ENCODE results near the gene TMEM181.
"Not testable (repeated sequence)": the region's sequence is repeated elsewhere in the genome, so short reads cannot be mapped to it uniquely, and the experiment has no call there.

TMEM181 gene

GRCh38 chr6:158603261-158604047 lies 43.6 kb downstream of the TMEM181 start:
- no peak for DNase-seq

DNA sequence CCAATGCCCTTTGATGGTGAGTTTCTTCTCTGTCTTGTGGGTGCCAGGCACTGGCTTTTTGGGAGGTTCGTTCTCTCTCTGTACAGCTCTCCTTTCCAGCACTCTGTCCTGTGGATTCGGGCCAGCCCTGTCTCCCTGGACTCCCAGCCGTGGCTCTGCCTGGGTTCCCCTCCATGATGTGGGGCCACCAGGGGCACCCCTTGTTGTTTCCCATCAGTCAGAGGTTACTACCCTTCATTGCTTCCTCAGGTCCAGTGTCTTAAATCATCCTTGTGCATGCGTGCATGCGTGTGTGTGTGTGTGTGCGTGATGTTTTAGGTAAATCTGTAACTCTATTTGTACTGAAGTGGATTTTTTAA lies 44.1 kb downstream of the TMEM181 start:
- no peak for DNase-seq

GRCh38 chr6:158605266-158605878 lies 45.5 kb downstream of the TMEM181 start:
- peak; percentile 9 for DNase-seq

DNA sequence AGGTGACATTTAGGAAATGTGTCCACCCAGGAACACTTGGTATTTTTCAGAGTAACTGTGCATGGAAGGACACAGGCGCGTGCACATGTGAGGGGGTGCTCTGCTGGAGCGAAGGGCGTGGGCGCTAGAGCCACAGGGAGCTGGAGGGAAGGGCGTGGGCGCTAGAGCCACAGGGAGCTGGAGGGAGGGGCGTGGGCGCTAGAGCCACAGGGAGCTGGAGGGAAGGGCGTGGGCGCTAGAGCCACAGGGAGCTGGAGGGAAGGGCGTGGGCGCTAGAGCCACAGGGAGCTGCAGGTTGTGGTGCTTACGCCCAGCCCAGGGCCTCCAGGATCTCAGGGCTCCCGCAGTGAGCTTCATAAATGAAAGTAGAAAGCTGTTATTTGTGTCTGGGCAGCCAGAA lies 46.1 kb downstream of the TMEM181 start:
- DNase-seq = not testable (repeated sequence)

DNA sequence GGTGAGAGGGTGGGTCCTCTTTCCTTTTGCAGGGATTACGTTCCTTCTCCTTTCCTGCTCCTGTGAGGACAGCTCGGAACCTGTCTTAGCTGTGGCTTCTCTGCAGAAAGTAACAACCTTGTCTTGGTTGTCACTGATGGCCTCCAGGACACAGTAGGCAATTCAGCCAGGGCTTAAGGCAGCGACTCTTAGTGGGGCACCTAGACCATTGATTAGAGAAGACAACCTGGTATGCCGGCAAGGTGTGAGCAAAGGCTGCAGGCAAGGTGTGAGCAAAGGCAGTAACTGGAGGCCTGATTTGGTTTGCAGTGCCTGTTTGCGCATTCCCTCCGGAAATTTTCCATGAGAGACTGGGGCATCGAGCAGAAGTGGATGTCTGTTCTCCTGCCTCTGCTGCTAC lies 47.0 kb downstream of the TMEM181 start:
- DNase-seq = no peak

DNA sequence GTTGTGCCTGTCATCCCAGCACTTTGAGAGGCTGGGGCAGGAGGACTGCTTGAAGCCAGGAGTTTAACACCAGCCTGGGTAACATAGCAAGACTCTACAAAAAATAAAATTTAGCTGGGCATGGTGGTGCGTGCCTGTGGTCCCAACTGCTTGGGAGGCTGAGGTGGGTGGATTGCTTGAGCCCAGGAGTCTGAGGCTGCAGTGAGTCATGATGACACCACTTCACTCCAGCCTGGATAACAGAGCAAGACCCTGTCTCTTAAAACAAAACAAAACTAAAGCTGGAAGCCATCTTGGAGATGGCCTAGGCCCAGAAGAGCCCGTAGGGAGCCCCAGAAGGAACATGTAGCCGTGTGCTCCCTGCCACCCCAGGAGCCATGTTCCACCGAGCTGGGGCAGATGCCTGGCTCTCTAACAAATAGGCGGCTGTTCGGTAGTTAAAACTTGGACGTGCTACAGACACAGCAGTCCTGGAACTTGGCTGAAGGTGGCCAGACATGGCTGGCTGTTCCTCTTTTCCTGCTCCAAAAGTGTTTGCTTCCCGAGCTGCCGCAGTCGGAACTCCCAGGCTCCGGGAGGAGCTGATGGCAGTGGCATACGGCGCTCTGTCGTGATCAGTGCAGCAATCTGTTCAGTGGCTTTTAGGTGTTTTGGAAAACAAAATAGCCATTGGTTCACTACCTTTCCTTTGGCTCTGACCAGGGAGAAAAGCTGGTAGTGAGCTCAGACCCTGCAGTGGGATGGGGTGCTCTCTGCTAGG lies 47.7 kb downstream of the TMEM181 start:
- no peak for DNase-seq

DNA sequence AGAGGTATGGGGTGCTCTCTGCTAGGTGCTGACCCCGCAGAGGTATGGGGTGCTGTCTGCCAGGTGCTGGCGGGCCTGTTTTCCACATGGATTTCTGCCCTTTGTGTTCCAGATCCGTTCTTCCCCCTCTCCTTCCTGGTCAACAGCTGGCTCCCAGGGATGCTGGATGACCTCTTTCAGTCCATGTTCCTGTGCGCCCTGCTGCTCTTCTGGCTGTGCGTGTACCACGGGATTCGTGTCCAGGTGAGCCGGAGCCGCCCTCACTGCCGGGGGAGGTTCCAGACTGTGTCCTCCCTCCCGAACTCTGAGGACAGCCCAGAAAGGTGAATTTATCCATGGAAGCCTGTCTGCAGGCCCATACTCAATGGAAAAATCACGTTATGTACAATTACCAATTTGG lies 48.3 kb downstream of the TMEM181 start:
- no peak for DNase-seq

- no peak for DNase-seq
Measured at GRCh38 chr6:158609455-158610155, 49.7 kb downstream of the TMEM181 start.

- DNase-seq = no peak
Measured at GRCh38 chr6:158610319-158610968, 50.6 kb downstream of the TMEM181 start.

GRCh38 chr6:158611039-158611438 lies 51.1 kb downstream of the TMEM181 start:
- DNase-seq = no peak

DNA sequence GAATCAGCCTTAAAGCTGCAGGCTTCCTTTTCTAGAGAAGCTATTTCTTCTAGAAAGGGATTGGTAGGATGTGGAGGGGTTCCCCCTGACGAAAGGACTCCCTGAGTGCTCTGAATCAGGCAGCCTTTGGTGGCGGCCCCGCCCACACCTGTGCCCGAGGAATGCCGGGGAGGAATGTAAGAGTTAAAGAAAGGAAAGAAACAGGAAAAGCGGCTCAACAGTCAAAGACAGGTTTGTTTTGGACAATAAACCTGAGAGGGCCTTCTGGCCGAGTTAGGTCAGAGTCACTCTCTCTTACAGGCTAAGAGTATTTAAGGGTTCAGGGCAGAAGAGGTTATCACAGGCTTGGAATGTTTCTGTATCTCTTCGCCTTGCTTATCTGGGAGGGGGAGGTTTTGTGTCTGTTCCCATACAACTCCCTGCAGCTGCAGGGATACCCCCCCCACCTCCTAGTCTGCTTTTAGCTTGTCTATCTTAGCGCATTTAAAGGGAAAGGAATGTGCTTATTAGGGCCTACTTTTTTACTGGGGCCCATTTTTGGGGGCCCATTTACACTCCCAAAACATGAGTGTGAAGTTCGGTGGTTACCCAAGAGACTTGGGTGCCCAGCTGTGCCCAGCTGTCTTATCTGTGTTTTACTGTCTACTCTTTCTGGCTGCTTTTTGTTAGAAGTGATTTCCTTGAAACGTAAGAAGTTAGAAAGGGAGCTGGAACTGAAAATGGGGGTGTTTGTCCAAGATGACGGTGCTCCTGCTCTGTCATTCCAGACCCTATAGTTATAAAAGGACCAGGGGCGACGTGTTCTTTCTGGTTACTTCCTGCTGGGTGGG lies 51.9 kb downstream of the TMEM181 start:
- no peak for DNase-seq

DNA sequence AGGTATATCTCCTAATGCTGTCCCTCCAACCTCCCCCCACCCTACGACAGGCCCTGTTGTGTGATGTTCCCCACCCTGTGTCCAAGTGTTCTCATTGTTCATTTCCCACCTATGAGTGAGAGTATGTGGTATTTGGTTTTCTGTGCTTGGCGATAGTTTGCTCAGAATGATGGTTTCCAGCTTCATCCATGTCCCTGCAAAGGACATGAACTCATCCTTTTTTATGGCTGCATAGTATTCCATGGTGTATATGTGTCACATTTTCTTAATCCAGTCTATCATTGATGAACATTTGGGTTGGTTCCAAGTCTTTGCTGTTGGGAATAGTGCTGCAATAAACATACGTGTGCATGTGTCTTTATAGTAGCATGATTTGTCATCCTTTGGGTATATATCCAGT lies 54.7 kb downstream of the TMEM181 start:
- DNase-seq = not testable (repeated sequence)

GRCh38 chr6:158618289-158618688 lies 58.4 kb downstream of the TMEM181 start:
- DNase-seq = not testable (repeated sequence)

DNA sequence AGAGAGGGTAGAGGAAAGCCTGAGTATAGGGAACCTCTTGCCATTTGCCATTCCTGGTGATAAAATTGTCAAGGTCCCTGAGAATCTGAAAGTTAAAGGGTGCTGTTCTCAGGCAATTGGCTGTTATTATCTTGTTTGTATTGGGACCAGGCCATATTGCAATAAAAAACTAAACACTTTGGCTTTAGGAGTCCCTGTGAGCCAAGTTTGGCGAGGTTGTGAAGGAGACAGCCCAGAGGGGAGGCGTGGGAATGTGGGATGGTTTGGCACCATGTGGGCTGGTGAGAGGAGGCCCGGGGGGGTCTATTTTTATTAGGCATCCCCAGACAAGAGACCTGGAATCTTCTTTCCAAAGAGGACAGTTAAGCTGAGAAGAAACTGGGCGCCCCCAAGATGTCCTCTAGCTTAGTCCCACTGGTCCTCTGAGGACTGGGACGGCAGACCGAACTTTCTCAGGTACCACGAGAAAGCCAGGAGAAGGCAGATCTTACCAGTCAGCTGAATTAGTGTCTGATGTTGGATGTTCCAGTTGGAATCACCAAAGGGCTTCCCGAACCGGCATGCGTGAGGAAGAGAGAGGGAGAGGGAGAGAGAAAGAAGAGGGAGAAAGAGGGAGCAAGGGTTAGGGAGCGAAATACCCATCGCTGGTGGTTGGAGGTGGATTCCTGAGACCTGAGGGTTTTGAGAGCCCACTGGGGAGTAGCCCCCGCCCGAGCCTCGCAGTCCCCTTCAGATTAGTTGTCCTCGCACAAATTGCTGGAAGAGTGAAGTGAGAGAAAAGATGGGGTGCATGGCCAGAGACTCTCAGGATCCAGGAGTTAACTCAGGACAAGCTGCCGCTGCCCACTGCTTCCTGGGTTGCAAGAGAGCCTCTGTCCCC lies 60.3 kb downstream of the TMEM181 start:
- DNase-seq = no peak

GRCh38 chr6:158620963-158621693 lies 61.2 kb downstream of the TMEM181 start:
- no peak for DNase-seq

DNA sequence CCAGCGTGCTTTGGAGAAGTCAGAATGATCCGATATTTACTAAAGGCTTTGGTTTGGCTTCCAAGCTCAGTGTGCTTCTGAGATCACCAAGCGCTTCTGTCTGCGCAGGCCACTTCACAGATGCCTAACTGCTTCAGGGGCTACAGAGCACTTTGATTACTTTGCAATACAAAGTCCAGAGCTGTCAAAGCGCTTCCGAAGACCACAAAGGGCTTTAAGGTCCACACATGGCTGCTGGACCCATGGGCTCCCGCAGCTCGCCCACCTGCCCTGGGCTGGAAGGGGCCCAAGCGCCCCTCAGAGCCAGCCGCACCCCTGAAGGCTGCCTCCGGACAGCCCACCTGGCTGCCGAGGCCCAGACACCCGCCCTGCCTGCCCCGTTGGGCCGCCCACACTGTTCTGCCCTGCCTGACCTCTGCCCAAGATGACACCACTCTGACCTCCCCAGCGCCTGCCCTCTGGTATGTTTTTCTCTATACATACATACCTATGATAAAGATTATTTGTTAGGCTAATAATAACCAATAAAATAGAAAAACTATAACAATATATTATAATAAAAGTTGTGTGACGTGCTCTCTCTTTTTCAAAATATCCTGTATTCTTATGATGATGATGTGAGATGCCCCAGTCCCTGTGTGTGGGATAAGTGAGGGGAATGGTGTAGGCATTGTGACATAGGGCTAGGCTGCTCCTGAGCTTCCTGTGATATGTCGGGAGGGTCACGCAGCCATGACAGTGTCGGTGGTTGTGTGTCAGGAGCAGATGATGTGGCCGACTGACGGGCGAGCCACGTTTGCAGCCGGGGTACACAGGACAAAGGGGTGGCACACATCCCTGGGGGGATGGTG lies 62.0 kb downstream of the TMEM181 start:
- no peak for DNase-seq

DNA sequence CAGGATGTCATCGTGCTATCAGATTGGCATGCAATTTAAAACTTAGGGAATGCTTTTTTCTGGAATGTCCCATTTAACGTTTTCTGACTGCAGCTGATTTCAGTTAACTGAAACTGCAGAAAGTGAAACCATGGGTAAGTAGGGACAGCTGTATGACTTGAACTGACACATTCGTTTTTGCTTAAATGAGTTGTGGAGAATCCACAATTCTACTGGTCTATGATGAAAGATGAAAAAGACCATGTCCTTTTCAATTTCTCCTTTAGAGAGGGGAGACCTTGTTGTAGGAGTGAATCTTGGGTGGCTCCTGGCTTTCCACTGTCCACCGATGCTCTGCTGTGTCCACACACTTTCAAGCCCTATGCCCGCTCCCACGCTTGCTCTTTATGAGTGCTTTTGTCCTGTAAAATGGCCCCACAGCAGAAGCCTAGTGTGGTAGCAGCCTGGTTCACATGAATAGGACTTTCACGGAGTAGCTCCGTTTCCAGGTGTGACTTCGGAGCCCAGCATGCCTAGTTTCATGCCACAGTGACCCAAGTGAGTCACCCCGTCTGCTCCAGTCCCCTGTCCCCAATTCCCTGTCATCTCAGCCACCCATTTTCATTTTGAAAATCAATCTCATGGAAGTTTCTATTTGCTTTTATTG lies 62.8 kb downstream of the TMEM181 start:
- DNase-seq = no peak
